SU-DHL-6 (cell line): Measurements from ENCODE around the gene SRGAP3.

Source experiments
- H2AFZ ChIP-seq: fragments of 200-600 bp; sonication (generic); 2 replicates; pipeline ENCODE4 v1.6.1; 2014; ENCODE audit warnings: low read depth, mild to moderate bottlenecking, moderate library complexity, mixed read lengths, antibody characterized with exemption, low read length; ENCODE audit not compliant: severe bottlenecking
- H3F3A ChIP-seq: fragments of 200-600 bp; shearing (Covaris generic); 2 replicates; pipeline ENCODE4 v1.6.0; 2016; ENCODE audit warnings: antibody characterized with exemption, mild to moderate bottlenecking; ENCODE audit not compliant: insufficient read depth
- H3K27ac ChIP-seq: fragments of 200-600 bp; sonication (generic); 2 replicates; pipeline ENCODE4 v1.5.1; 2016; ENCODE audit warnings: low read depth, mild to moderate bottlenecking, low read length, moderate library complexity, mixed read lengths
- H3K27me3 ChIP-seq: fragments of 200-600 bp; sonication (generic), shearing (Covaris generic); 2 replicates; pipeline ENCODE4 v1.6.0; 2014; ENCODE audit warnings: mild to moderate bottlenecking, low read length
- H3K36me3 ChIP-seq: fragments of 200-600 bp; sonication (generic); 2 replicates; pipeline ENCODE4 v1.6.1; 2014; ENCODE audit warnings: mild to moderate bottlenecking, low read length, mixed read lengths
- H3K4me2 ChIP-seq: fragments of 300-600, 200-600 bp; shearing (Covaris generic), sonication (generic); 2 replicates; pipeline ENCODE4 v1.6.0; 2014; ENCODE audit warnings: low read length, low read depth, mild to moderate bottlenecking; ENCODE audit not compliant: poor library complexity, severe bottlenecking
- H3K4me3 ChIP-seq: fragments of 200-600 bp; sonication (generic); 2 replicates; pipeline ENCODE4 v1.5.1; 2014; ENCODE audit warnings: antibody characterized with exemption, low read length, mild to moderate bottlenecking, mixed read lengths; ENCODE audit not compliant: insufficient read depth, poor library complexity, severe bottlenecking
- H3K79me2 ChIP-seq: fragments of 200-600 bp; sonication (generic); 2 replicates; pipeline ENCODE4 v1.6.1; 2014; ENCODE audit warnings: mild to moderate bottlenecking, low read length, moderate library complexity; ENCODE audit not compliant: insufficient read depth
- H3K9ac ChIP-seq: fragments of 200-600 bp; sonication (generic); 2 replicates; pipeline ENCODE4 v1.7.0; 2014; ENCODE audit warnings: mild to moderate bottlenecking, low read length
- H3K9me2 ChIP-seq: fragments of 200-600 bp; sonication (generic); replicated peaks from 2 replicates; pipeline ENCODE4 v1.6.1; 2014; ENCODE audit warnings: low read length; ENCODE audit not compliant: insufficient read depth
- H3K9me3 ChIP-seq: fragments of 200-600 bp; sonication (generic); 2 replicates; pipeline ENCODE4 v1.6.1; 2014; ENCODE audit warnings: low read length, mixed read lengths; ENCODE audit not compliant: insufficient read depth
- H4K20me1 ChIP-seq: fragments of 200-600 bp; sonication (generic); 2 replicates; pipeline ENCODE4 v1.6.1; 2014; ENCODE audit warnings: low read depth, mild to moderate bottlenecking, antibody characterized with exemption, low read length, moderate library complexity, mixed read lengths
- CTCF ChIP-seq: fragments of 200-600 bp; sonication (generic); IDR thresholded peaks from one replicate; pipeline ENCODE4 v1.5.1; 2017; ENCODE audit warnings: antibody characterized with exemption, mild to moderate bottlenecking, low read length, moderate library complexity; ENCODE audit not compliant: insufficient read depth, poor library complexity, severe bottlenecking
- EZH2phosphoT487 ChIP-seq: fragments of 200-600 bp; sonication (generic), shearing (Covaris generic); conservative IDR thresholded peaks from 2 replicates; pipeline ENCODE4 v1.6.1; 2018; ENCODE audit warnings: mild to moderate bottlenecking, antibody characterized with exemption, low read length, moderate library complexity, mixed read lengths

Gene SRGAP3

GRCh38 chr3:9183811-9184460 is 65.5 kb downstream of the SRGAP3 start:
- Histone ChIP-seq H3F3A (no peaks in the 10 kb centered on the region), H2AFZ (no peak overlapping the region), H3K4me2 (no peak overlapping the region), H3K9ac (no peak overlapping the region), H3K27me3 (no peaks in the 10 kb centered on the region), H4K20me1 (no peaks in the 10 kb centered on the region), H3K9me3 (no peaks in the 10 kb centered on the region), H3K27ac (no peak overlapping the region), H3K4me3 (no peak overlapping the region), H3K36me3 (no peaks in the 10 kb centered on the region), H3K9me2 (no peaks in the 10 kb centered on the region), H3K79me2 (no peaks in the 10 kb centered on the region)
- no peak for TF ChIP-seq CTCF
- TF ChIP-seq EZH2phosphoT487, result no peak

- Histone ChIP-seq H4K20me1 (no peaks in the 10 kb centered on the region), H3K4me3 (no peak overlapping the region), H3K9me2 (no peaks in the 10 kb centered on the region), H3K27ac (no peak overlapping the region), H3K79me2 (no peaks in the 10 kb centered on the region), H3F3A (no peaks in the 10 kb centered on the region), H3K9me3 (no peaks in the 10 kb centered on the region), H3K4me2 (no peak overlapping the region), H2AFZ (no peak overlapping the region), H3K27me3 (no peaks in the 10 kb centered on the region), H3K36me3 (no peaks in the 10 kb centered on the region), H3K9ac (no peak overlapping the region)
- no peak for TF ChIP-seq CTCF
- no peak for TF ChIP-seq EZH2phosphoT487
Observed at GRCh38 chr3:9183011-9183410, 66.4 kb downstream of the SRGAP3 start.

GRCh38 chr3:9180764-9181117 is 68.7 kb downstream of the SRGAP3 start:
- Histone ChIP-seq H3K9me2 (no peaks in the 10 kb centered on the region), H3K27me3 (no peaks in the 10 kb centered on the region), H3K4me3 (no peak overlapping the region), H2AFZ (no peak overlapping the region), H3F3A (no peaks in the 10 kb centered on the region), H3K4me2 (no peak overlapping the region), H3K9ac (no peak overlapping the region), H3K27ac (no peak overlapping the region), H3K9me3 (no peaks in the 10 kb centered on the region), H3K36me3 (no peaks in the 10 kb centered on the region), H3K79me2 (no peaks in the 10 kb centered on the region), H4K20me1 (no peaks in the 10 kb centered on the region)
- TF ChIP-seq CTCF (no peak), EZH2phosphoT487 (no peak)
